ENCODE results near the gene NTRK1.

The NTRK1 gene

DNA sequence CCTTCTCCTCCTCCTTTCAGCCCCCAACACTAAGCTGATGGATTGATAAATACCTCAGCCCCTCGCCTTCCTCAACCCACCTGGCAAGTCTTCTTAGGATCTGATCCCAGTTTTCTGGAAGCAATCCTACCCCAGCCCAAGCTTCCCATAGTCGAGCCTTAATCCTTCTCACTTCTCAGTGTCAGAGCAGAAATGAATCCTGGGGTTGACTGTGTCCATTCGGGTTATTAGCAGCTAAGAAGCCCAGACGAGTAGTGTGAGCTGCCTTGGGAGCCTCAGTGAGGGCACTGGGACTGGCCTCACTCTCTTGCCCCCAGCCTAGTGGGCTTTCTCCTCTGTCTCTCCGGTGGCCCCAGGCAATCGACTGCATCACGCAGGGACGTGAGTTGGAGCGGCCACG, 20.4 kb downstream of the NTRK1 start:
- DNase-seq (ENCODE audit: low spot score) = no peak

DNA sequence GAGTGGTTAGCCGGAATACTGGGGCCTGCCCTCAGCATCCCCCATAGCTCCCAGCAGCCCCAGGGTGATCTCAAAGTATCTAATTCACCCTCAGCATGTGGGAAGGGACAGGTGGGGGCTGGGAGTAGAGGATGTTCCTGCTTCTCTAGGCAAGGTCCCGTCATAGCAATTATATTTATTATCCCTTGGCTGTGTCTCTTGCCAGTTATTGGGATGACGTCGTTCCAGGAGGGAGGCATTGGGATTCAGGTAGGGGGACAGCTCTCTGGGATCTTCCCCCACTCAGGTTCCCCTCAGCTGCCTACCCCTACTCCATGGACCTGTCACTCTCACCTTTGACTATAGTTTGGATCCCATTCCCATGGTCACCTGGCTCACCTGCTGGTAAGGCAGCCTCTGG, 21.0 kb downstream of the NTRK1 start:
- no peak for DNase-seq (ENCODE audit: low spot score)

DNA sequence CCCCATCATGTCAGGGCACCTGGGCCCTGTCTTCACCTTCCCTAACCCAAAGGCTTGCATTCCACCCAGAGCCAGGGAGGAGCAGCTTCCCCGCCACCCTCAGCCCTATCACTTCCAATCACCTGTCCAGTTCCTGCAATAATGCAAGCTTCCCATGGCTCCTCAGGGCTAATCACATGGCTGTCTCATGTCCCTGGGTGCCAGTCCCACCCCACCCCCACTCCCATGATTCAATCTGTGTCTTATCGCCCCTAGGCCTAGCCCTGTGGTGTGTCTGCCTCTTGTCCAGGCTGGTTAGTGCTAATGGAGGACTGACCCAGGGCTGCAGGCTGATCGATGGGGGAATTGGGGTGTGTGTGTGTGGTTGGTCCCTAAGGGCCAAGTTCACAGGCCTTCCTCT, 21.9 kb downstream of the NTRK1 start:
- no peak for DNase-seq (ENCODE audit: low spot score)

DNA sequence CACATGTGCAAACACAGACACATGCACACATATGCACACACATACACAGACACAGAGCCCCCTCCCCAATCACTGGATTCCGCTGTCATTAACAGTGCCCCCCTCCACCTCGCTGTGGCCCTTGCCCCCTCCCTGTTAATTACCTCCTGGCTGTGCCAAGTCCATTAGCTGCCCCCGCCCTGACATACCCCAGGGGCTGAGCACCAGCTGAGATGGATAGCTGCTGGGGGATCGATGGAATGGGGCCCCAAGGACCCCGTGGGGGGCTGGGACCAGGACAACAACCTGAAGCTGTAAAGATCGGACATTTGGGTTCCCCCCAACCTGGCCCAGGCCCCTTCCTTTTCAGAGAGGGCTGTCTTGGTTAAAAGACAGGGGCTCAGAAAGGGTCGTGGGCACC, 23.3 kb downstream of the NTRK1 start:
- DNase-seq (ENCODE audit: low spot score) = no peak

DNA sequence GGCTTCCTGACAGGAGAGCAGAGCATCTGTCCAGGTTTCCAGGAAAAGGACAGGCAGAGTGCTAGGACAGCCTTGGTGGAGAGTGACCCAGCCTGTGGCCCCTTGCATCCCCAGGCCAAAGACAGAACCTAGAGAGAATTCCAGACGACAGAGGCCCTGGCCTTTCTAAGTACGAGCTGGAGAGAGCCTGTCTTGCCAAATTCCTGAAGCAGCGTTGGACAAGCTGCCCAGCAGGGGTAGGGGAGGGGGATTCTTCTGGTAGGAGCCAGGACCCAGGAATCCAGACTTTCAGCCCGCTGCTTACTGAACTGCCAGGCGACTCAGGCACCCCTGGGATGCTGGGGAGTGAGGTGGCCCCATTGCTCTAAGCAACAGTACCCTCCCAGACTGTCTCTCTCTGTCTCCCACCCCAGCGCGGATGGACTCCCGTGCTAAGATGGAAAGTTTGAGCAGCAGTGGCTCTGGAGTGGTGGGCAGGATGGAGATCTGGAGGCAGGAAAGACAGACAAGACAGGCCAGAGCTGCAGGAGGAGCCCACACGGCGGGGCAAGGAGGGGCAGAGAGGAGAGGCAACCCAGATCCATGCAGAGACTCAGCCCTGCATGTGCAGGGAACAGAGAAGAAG, 24.0 kb downstream of the NTRK1 start:
- DNase-seq (ENCODE audit: low spot score) = no peak

DNA sequence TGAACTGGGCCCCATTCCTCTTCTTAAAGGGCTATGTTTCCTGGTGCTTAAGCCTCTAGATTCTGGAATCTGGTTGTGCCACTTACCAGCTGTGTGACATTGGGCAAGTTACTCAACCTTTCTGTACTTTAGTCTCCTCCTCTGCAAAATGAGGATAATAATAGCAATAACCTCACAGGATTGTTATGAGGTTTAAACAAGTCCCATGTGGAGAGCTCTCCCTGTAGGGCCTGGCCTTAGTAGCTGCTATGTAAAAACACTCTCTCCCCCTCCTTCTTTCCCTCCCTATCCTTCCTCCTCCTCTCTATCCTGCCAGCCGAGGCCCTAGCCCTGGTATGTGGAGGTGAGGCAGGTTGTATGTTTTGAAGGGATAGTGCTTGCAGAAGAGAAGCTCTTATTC, 24.6 kb downstream of the NTRK1 start:
- DNase-seq (ENCODE audit: low spot score) = no peak

DNA sequence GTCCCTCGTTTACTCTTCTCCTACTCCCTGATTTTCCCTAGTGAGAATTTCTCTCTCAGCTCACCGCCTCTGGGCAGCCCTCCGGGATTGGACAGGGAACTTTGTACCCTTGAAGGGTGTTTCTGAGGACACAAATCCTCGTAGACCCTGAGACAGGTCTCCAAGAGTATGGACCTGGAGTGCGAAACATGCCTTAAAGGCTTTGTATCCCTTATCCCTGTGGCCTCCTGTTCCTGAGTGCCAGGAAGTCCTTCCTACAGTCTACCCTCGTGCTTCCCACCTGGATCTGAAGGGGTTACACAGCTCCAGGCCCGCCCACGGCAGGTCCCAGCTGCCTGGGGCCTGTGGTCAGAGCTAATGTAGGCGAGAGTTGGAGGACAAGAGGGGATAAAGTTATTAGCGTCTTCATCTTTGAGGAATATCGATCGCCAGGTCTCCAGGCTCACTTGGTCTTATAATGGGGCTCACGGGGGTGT, 25.3 kb downstream of the NTRK1 start:
- no peak for DNase-seq (ENCODE audit: low spot score)

DNA sequence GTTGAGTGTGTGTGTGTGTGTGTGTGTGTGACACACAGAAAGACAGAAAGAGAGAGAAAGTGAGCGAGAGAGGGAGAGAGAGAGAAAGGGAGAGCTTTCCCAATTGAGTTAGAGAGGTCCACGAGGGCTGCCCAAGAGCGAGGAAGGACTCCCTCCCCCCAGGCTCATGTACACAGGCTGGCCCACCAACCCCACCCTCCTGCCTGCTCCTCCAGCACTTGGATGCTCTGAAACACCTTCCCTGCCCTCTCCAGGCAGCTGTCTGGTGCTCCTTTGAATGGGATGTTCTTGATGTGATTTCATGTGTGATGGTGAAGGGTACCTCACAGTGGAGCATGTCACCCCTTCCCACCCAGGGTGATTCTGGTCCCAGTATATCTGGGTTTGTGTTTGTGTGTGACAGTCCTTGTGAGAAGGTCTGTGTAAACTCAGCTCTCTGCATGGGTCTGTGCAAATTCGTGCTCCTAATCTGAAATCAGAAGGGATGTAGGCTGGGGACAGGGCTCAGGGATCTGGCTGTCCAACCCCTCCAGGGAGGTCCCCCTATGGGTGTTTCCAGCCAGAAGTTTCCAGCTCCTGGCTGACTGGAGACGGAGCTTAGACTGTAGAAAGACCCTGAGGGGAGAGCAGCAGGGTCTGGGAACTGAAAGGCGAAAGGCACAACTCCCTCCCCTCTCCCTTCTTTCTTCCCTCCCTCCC, 26.1 kb downstream of the NTRK1 start:
- DNase-seq (ENCODE audit: low spot score) = no peak

DNA sequence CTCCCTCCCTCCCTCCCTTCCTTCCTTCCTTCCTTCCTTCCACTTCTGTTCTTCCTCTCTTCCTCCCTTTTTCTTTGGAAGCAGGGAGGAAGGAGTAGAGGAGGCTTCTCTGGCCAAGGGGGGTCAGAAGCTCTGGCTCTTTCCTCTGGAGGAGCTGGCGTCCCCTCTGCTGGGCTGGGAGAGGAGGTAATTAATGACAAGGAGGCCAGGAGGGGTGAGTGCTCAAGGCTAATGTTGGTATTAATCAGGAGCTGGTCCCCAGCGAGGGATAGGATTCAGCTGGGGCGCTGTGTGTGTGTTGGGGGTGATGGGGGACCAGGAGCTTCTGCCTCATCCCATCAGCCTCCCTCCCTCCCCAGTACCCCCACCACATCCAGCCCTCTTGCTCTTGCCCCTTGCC, 26.7 kb downstream of the NTRK1 start:
- no peak for DNase-seq (ENCODE audit: low spot score)

DNA sequence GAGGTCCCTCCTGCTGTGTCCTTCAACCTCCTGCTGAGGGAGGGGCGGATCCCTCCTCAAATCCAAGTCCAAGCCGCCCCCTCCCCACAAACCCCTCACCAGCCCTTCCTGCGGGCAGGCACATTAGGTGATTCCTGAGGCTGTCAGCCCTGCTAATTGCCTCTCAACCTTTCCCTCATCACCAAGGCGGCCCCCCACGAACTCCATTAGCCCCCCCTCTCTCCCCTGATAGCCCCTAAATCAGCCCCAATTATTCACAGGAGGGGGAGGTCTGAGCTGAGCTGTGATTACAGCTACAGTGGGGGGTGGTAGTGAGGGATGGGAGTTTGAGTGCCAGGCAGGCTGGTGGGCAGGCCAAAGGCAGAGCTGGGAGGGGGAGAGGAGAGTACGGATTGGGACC, 27.1 kb downstream of the NTRK1 start:
- DNase-seq (ENCODE audit: low spot score) = no peak

DNA sequence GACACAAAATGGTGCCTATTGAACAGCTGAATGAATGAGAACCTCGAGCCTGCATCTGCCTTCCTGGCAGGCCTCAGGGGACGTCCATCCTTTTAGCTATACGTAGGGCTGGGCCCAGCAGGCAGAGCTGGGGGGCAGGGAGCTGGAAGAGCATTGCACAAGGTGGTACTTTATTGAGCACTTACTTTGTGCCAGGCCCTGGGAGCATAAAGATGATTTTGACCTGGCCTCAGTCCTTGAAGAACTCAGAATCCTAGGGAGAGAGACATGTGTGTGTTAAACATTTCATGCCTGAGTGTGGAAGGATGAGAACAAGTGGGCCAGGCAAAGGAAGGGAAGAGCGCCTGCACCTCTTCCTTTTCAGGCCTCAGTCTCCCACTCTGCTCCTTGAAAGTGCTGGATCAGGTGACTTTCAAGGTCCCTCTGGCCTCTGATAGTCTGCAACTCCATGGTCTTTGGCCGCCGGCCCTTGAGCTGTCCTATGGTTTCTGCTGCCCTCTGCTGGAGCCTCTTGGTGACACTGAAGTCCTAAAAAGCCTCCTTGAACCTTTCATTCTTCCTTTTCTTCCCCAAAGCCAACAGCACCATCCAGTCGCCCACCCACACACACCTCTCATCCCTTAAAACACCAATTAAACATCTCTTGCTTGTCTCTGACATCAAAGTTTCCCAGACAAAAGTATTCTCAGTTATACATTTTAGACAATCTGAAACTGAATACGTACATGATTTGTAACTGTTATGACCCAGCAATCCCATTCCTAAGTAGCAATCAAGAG, 29.3 kb downstream of the NTRK1 start:
- peak; percentile 62 for DNase-seq (ENCODE audit: low spot score)

DNA sequence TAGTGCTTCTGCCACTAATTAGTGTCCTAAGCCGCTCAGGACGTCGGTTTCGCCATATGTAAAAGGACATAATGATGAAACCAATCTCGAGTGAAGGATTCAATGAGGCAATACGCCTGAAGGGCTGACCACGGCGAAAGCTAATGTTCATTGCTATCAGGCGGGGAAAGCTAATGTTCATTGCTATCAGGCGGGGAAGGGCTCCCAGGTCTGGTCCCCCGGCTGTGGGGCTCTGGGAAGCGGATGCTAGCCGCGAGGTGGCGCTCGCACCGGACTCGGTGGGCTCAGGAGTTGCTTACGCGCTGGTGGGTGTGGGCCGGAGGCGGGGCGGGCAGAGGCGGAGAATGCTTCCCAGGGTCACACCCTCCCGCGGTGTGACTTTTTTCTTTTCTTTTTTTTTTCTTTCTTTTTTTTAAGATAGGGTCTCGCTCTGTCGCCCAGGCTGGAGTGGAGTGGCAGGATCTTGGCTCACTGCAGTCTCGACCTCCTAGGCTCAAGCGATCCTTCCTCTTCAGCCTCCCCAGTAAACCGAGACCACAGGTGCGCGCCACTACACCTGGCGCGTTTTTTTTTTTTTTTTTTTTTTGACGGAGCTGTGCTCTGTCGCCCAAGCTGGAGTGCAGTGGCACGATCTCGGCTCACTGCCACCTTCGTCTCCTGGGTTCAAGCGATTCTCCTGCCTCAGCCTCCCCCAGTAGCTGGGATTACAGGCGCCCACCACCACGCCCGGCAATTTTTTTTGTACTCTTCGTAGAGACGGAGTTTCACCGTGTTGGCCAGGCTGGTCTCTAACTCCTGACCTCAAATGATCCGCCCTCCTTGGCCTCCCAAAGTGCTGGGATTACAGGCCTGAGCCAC, 31.8 kb downstream of the NTRK1 start:
- DNase-seq (ENCODE audit: low spot score) = peak; percentile 76

DNA sequence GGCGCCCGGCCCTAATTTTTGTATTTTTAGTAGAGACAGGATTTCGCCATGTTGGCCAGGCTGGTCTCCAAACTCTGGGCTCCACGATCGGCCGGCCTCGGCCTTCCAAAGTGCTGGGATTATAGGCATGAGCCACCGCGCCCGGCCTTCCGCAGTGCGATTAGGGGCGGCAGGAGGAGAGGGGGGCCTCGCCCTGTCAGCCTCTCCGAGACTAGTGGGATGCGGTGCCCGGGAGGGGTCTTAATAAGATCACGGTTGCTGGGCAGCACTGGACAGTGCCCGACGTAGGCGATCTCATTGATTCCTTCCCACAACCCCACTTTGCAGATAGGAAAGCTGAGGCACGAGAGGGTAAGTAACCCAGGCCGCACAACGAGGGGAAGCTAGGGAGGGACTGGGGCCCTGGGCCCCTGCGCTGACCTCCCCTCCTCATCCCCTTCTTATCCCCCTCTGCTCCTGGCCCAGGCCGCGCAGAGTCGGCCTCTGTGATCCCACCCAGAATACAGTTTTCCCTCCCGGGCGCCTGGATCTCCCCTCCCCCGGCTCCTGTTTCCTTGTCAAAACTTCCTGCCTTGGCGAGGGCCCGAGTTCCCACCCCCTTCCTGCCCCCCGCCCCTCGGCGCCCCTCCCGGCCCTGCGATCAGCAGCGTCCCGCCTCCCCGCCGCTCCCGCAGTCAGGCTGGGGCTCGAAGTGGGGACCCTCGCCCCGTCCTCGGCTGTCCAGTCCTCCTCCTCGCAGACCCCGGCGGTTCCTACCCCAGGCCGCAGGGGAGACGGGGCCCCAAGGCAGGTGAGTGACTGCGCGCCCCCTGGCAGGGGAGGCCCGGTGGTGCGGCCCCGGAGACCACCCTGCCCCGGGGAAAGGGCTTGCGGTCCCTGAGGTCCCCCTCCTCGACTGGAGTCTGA, 32.6 kb downstream of the NTRK1 start, which contains the start of gene PEAR1:
Gene PEAR1, plus strand, starts transcription at position 671 of the 906 bp plus-strand sequence. CDS start 10,209 bp downstream, outside the sequence.
- DNase-seq (ENCODE audit: low spot score) = no peak

DNA sequence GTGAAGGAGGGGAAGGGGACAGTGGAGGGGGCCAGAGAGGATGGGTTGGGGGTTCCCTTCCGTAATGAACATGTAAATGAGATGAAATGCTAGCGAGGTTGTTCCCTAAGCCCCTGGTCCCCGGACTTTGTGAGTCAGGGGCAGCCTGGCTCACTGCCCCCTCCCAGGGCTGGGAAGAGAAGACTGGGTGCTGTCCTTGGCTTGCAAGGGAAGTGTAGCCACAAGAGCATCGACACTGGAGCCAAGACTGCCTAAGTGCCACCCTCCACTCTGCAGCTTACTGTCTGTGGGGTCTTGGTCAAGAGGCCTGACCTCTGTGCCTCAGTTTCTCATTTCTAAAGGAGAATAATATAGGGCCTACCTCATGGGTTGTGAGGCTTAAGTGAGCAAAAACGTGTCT, 33.3 kb downstream of the NTRK1 start:
- DNase-seq (ENCODE audit: low spot score) = no peak

DNA sequence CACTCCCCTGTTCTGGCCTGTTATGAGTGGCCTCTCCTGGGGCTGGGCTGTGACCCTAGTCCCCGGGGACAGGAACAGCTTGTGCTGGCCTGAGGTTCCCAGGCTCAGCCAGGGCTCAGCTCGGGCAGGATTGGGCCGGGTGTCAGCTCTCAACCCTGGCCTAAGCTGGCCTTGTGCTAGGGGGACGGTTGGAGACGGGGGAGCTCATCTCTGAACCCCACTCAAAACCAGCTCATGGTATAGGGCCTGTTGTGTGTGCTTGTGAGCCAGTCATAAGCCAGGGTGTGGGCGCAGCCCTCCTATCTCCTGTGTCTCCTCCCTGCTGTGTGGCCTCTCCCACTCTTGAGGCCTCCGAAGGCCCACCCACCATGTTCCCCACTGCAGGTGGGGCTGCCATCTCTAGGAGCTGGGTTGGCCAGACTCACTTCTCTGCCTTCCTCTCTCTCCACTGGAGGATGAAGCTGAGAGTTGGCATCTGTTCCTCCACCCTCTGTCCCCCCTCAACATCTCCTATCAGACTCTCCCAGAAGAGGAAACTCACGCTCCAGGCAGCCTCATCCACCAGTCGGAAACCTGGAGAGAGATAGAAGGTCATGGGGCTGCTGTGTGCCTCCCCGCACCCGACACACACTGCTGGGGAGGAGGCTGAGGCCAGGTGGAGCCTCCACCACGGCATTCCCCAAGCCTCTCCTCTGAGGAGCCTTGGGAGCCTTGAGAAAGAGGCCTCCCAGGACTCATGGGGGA, 34.2 kb downstream of the NTRK1 start:
- DNase-seq (ENCODE audit: low spot score) = no peak

DNA sequence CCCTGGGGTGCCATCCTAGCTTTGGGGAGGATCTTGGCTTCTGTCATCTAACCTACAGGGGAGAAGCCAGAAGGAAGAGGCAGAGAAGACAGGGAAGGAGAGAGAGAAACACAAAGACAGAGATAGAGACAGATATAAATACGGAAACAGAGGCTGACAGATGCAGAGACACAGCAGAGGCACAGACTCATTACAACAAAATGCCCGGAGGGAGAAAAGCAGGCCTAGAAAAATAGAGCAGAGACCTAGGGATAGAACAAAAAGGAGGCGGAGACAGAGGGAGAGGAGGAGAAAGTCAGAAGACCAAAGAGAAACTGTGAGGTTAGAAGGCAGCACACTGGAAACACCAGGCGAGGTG, 34.8 kb downstream of the NTRK1 start:
- no peak for DNase-seq (ENCODE audit: low spot score)

DNA sequence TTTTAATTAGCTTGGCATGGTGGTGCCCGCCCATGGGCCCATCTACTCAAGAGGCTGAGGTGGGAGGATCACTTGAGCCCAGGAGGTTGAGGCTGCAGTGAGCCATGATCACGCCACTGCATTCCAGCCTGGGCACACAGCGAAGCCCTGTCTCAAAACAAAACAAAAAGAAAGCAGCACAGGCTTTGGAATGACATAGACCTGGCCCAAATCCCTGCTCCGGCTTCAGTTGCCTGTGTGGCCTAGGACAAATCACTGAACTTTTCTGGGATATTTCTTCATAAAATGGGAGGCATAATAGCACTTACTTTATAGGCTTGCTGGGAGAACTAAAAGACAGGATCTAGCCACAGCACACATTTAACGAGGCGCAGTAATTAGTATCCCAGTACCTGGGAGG, 35.3 kb downstream of the NTRK1 start:
- DNase-seq (ENCODE audit: low spot score) = no peak

DNA sequence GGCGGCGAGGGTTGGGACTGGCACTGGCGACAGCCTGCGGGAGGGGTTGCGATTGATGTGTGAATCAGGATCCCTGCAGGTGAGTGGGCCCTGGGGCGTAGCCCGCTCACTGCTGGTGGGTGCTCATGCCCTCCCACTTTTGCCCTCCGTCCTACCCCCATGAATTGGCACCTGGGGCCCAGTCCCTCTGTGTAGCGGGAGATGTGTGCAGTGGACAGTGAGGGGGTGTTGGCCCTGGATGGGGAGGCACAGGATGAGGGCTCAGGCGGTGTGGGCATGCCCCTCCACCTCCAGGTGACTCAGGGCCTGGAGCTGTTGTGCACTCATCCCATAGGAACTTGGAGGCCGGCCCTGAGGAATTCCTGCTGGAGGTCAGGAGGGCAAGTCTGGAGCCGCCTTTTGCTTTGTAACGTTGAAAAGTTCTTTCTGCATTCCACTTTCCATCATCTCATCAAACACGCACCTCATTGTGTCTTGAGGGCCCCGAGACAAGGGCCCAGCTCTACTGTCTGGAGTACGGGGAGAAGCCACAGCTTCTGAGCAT, 35.9 kb downstream of the NTRK1 start:
- DNase-seq (ENCODE audit: low spot score) = peak; percentile 77

DNA sequence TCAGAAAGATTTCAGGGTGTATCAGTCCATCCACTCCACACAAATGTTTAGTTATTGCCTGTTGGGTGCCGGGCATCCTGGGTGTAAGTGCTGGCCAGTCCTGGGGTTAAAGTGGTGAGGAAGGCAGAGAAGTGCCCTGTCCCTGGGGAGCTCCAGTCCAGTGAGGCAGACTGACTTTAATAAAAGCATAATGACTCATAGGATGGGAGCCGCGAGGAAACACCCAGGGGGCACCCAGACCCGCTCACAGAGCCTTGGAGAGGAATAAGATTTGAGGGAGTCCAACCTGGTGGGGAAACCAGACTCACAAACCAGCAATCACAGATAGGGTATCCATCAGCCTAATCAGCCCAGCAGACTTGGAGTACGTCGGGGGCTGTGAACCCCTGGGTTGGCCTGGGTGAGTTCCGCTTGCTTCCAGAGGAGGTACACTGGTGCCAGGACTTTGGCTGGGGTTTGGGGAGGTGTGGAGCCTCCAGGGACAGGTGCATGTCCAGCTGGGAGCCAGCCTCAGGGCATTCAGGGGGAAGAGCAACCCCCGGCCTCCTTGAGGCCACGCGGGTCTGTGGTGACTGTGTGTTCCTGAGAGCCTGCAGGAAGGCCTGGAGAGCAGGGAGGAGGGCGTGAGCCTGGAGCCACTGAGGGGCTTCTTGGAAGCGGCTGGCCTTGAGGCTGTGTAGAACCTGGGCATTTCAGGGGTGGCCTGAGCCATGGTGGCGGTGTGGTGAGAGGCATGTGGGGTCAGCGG, 36.6 kb downstream of the NTRK1 start:
- DNase-seq (ENCODE audit: low spot score) = peak; percentile 50
